ENCODE data around the gene KANSL1L.
"Not testable (repeated sequence)": the region's sequence is repeated elsewhere in the genome, so short reads cannot be mapped to it uniquely, and the experiment has no call there.

Gene KANSL1L

GRCh38 chr2:210177769-210178168 is 6.6 kb upstream of the KANSL1L start:
- DNase-seq = no peak

GRCh38 chr2:210177115-210177514 is 5.9 kb upstream of the KANSL1L start:
- DNase-seq = not testable (repeated sequence)

GRCh38 chr2:210174086-210174485 is 2.9 kb upstream of the KANSL1L start:
- no peak for DNase-seq

- no peak for DNase-seq
Observed at GRCh38 chr2:210172219-210172575, 988 bp upstream of the KANSL1L start.

- peak; percentile 97 for DNase-seq
Observed at GRCh38 chr2:210170446-210171303, 534 bp downstream of the KANSL1L start.

GRCh38 chr2:210170196-210170445 is 1.1 kb downstream of the KANSL1L start:
- DNase-seq = no peak

GRCh38 chr2:210169516-210170195 is 1.6 kb downstream of the KANSL1L start:
- DNase-seq = peak; percentile 23

GRCh38 chr2:210167227-210167626 is 4.0 kb downstream of the KANSL1L start:
- no peak for DNase-seq

- no peak for DNase-seq
Observed at GRCh38 chr2:210162466-210163124, 8.6 kb downstream of the KANSL1L start.

- DNase-seq = no peak
Observed at GRCh38 chr2:210159059-210159458, 12.2 kb downstream of the KANSL1L start.

- no peak for DNase-seq
Observed at GRCh38 chr2:210158236-210158635, 13.0 kb downstream of the KANSL1L start.

- no peak for DNase-seq
Observed at GRCh38 chr2:210157526-210157925, 13.7 kb downstream of the KANSL1L start.

- no peak for DNase-seq
Observed at GRCh38 chr2:210147614-210148013, 23.6 kb downstream of the KANSL1L start.

- DNase-seq = no peak
Observed at GRCh38 chr2:210132239-210132638, 39.0 kb downstream of the KANSL1L start.

GRCh38 chr2:210128961-210129360 is 42.2 kb downstream of the KANSL1L start:
- no peak for DNase-seq

GRCh38 chr2:210113614-210114235 is 57.5 kb downstream of the KANSL1L start:
- DNase-seq = no peak

- no peak for DNase-seq
Observed at GRCh38 chr2:210112871-210113270, 58.3 kb downstream of the KANSL1L start.

- no peak for DNase-seq
Observed at GRCh38 chr2:210099940-210100339, 71.3 kb downstream of the KANSL1L start.

GRCh38 chr2:210094787-210095186 is 76.4 kb downstream of the KANSL1L start:
- no peak for DNase-seq

GRCh38 chr2:210092791-210093190 is 78.4 kb downstream of the KANSL1L start:
- no peak for DNase-seq

- no peak for DNase-seq
Observed at GRCh38 chr2:210086930-210087329, 84.3 kb downstream of the KANSL1L start.

- DNase-seq = no peak
Observed at GRCh38 chr2:210086292-210086691, 84.9 kb downstream of the KANSL1L start.

GRCh38 chr2:210072922-210073509 is 98.2 kb downstream of the KANSL1L start:
- DNase-seq = no peak

Measured in CD4-positive, alpha-beta T cell treated with Interleukin-17A for 1 hour (primary cell).